ENCODE measurements around the gene SLC6A18.

SLC6A18 gene

GRCh38 chr5:1231354-1231905 lies 6.2 kb downstream of the SLC6A18 start:
- no peaks in the 10 kb centered on the region for H3K9me2 ChIP-seq (replicated peaks; ENCODE audit: insufficient read depth, low read length)
- no peak overlapping the region for H3K27ac ChIP-seq (ENCODE audit: low read length)
- TF ChIP-seq, protein P1, sequence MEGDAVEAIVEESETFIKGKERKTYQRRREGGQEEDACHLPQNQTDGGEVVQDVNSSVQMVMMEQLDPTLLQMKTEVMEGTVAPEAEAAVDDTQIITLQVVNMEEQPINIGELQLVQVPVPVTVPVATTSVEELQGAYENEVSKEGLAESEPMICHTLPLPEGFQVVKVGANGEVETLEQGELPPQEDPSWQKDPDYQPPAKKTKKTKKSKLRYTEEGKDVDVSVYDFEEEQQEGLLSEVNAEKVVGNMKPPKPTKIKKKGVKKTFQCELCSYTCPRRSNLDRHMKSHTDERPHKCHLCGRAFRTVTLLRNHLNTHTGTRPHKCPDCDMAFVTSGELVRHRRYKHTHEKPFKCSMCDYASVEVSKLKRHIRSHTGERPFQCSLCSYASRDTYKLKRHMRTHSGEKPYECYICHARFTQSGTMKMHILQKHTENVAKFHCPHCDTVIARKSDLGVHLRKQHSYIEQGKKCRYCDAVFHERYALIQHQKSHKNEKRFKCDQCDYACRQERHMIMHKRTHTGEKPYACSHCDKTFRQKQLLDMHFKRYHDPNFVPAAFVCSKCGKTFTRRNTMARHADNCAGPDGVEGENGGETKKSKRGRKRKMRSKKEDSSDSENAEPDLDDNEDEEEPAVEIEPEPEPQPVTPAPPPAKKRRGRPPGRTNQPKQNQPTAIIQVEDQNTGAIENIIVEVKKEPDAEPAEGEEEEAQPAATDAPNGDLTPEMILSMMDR (IDR thresholded peaks at IDR 0.05; ENCODE audit: low read length): no peak
- TF ChIP-seq EZH2phosphoT487 (IDR thresholded peaks at IDR 0.05; ENCODE audit: low read length): no peak
- no peak for TF ChIP-seq EZH2 (optimal IDR thresholded peaks at IDR 0.05; ENCODE audit: low read depth, low read length)
- H3K27me3 ChIP-seq (replicated peaks; ENCODE audit: insufficient read depth, low read length): no peaks in the 10 kb centered on the region
- no peaks in the 10 kb centered on the region for H3K9me3 ChIP-seq (replicated peaks; ENCODE audit: insufficient read depth, low read length)
- no peaks in the 10 kb centered on the region for H4K20me1 ChIP-seq (ENCODE audit: insufficient read depth, low read length)
- no peak overlapping the region for H3K4me3 ChIP-seq (ENCODE audit: low read length)
- no peak overlapping the region for H3K9ac ChIP-seq (ENCODE audit: low read length)
- H3K4me1 ChIP-seq (ENCODE audit: low read length): no peaks in the 10 kb centered on the region
- H3K79me2 ChIP-seq (ENCODE audit: low read length): no peaks in the 10 kb centered on the region
- no peak overlapping the region for H2AFZ ChIP-seq (ENCODE audit: low read length)
- H3K4me2 ChIP-seq (ENCODE audit: low read depth, low read length): no peak overlapping the region
- H3F3A ChIP-seq (ENCODE audit: insufficient read depth, low read length): no peaks in the 10 kb centered on the region
- DNase-seq: no peak
- H3K36me3 ChIP-seq (replicated peaks; ENCODE audit: insufficient read depth, low read length): no peaks in the 10 kb centered on the region

GRCh38 chr5:1232780-1233179 lies 7.6 kb downstream of the SLC6A18 start:
- Histone ChIP-seq H3F3A (ENCODE audit: insufficient read depth, low read length) (no peaks in the 10 kb centered on the region), H3K4me3 (ENCODE audit: low read length) (no peak overlapping the region), H3K4me2 (ENCODE audit: low read depth, low read length) (no peak overlapping the region), H4K20me1 (ENCODE audit: insufficient read depth, low read length) (no peaks in the 10 kb centered on the region), H3K9me2 (replicated peaks; ENCODE audit: insufficient read depth, low read length) (no peaks in the 10 kb centered on the region), H3K9ac (ENCODE audit: low read length) (no peak overlapping the region), H3K4me1 (ENCODE audit: low read length) (no peaks in the 10 kb centered on the region), H3K36me3 (replicated peaks; ENCODE audit: insufficient read depth, low read length) (no peaks in the 10 kb centered on the region), H3K79me2 (ENCODE audit: low read length) (no peaks in the 10 kb centered on the region), H3K27me3 (replicated peaks; ENCODE audit: insufficient read depth, low read length) (no peaks in the 10 kb centered on the region), H3K9me3 (replicated peaks; ENCODE audit: insufficient read depth, low read length) (no peaks in the 10 kb centered on the region), H3K27ac (ENCODE audit: low read length) (no peak overlapping the region), H2AFZ (ENCODE audit: low read length) (no peak overlapping the region)
- DNase-seq: no peak
- TF ChIP-seq EZH2 (optimal IDR thresholded peaks at IDR 0.05; ENCODE audit: low read depth, low read length): no peak
- no peak for TF ChIP-seq EZH2phosphoT487 (IDR thresholded peaks at IDR 0.05; ENCODE audit: low read length)
- TF ChIP-seq, protein P1 (IDR thresholded peaks at IDR 0.05; ENCODE audit: low read length): no peak

- H3K4me2 ChIP-seq (ENCODE audit: low read depth, low read length): no peak overlapping the region
- no peak overlapping the region for H3K9ac ChIP-seq (ENCODE audit: low read length)
- no peaks in the 10 kb centered on the region for H4K20me1 ChIP-seq (ENCODE audit: insufficient read depth, low read length)
- no peaks in the 10 kb centered on the region for H3F3A ChIP-seq (ENCODE audit: insufficient read depth, low read length)
- H3K27ac ChIP-seq (ENCODE audit: low read length): no peak overlapping the region
- H3K4me1 ChIP-seq (ENCODE audit: low read length): no peaks in the 10 kb centered on the region
- DNase-seq: no peak
- H3K27me3 ChIP-seq (replicated peaks; ENCODE audit: insufficient read depth, low read length): no peaks in the 10 kb centered on the region
- no peaks in the 10 kb centered on the region for H3K9me3 ChIP-seq (replicated peaks; ENCODE audit: insufficient read depth, low read length)
- H3K79me2 ChIP-seq (ENCODE audit: low read length): no peaks in the 10 kb centered on the region
- no peak overlapping the region for H3K4me3 ChIP-seq (ENCODE audit: low read length)
- H3K36me3 ChIP-seq (replicated peaks; ENCODE audit: insufficient read depth, low read length): no peaks in the 10 kb centered on the region
- no peak overlapping the region for H2AFZ ChIP-seq (ENCODE audit: low read length)
- no peaks in the 10 kb centered on the region for H3K9me2 ChIP-seq (replicated peaks; ENCODE audit: insufficient read depth, low read length)
- TF ChIP-seq, protein P1 (IDR thresholded peaks at IDR 0.05; ENCODE audit: low read length): no peak
- no peak for TF ChIP-seq EZH2phosphoT487 (IDR thresholded peaks at IDR 0.05; ENCODE audit: low read length)
- TF ChIP-seq EZH2 (optimal IDR thresholded peaks at IDR 0.05; ENCODE audit: low read depth, low read length): no peak
Measured at GRCh38 chr5:1235379-1235778, 10.2 kb downstream of the SLC6A18 start.
